HUES6 (cell line): Measurements from ENCODE around the gene RRP9.

ENCODE experiments used
- H3K27ac ChIP-seq: 2 replicates; pipeline ENCODE4 v1.7.0; 2013; ENCODE audit warnings: low read depth, mild to moderate bottlenecking, low read length, inconsistent platforms
- H3K27me3 ChIP-seq: 2 replicates; pipeline ENCODE4 v1.6.1; 2013; ENCODE audit warnings: low read length; ENCODE audit not compliant: control insufficient read depth, insufficient read depth
- H3K36me3 ChIP-seq: 2 replicates; pipeline ENCODE4 v1.6.1; 2013; ENCODE audit warnings: low read length; ENCODE audit not compliant: control insufficient read depth, insufficient read depth
- H3K4me1 ChIP-seq: 2 replicates; pipeline ENCODE4 v1.6.1; 2013; ENCODE audit warnings: low read length; ENCODE audit not compliant: control insufficient read depth, insufficient read depth
- H3K4me3 ChIP-seq: 2 replicates; pipeline ENCODE4 v1.5.1; 2013; ENCODE audit warnings: low read depth, low read length
- H3K9ac ChIP-seq: one replicate; pipeline ENCODE4 v1.6.1; 2013; ENCODE audit warnings: mild to moderate bottlenecking, low read length
- H3K9me3 ChIP-seq: 2 replicates; pipeline ENCODE4 v1.6.1; 2013; ENCODE audit warnings: low read depth, low read length; ENCODE audit not compliant: control insufficient read depth, insufficient read depth

Gene RRP9

DNA sequence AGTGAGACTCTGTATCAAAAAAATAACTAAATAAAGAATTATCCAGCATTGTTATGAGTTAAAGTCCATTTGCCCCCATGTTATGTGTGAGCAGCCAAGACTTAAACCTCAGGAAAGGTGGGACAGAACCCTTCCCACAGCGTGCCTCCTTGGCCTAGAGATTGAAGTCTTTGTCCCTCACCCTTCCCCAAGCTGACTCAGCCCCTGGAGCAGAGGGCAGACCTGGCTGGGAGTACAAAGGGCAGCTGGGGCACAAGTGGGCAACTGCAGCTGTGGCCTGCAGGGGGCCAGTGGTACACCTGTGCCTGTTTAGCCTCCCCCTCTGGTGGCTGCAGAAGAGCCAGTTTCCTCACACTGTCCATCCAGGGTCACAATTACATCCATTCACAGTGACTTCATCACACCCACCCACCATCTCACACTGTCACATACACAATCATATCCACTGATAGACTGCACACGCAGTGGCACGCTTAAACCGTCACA, 40.7 kb upstream of the RRP9 start:
- peak overlapping the region; percentile 76; the same call in 1 of the 2 replicates for H3K27ac ChIP-seq
- H3K9ac ChIP-seq, result peak overlapping the region; percentile 40
- H3K4me1 ChIP-seq, result peaks cover 17% of the 10 kb centered on the region
- H3K27me3 ChIP-seq, result peaks cover 3% of the 10 kb centered on the region; the same call in 1 of the 2 replicates
- H3K9me3 ChIP-seq, result no peaks in the 10 kb centered on the region
- H3K4me3 ChIP-seq, result peak overlapping the region; percentile 78
- H3K36me3 ChIP-seq, result no peaks in the 10 kb centered on the region

DNA sequence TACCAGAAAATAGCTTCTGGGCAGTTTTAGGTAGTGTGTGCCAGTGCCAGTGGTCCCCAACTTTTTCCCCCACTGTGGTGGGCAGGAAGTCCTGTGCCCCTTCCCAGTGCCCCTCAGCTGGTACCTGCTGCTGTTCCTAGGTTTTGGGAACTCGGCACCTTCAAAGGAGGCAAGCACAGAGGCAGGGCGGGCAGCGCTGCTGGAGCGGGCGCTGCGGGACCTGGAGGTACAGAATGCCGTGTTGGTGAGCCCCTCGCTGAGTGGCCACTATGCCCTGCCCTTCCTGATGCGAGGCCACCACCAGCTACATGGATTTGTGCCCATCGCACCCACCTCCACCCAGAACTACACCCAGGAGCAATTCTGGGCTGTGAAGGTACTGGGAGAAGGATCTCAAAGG, 38.5 kb upstream of the RRP9 start:
- peaks cover 22% of the 10 kb centered on the region for H3K27me3 ChIP-seq
- H3K4me1 ChIP-seq, result peaks cover 25% of the 10 kb centered on the region
- H3K9me3 ChIP-seq, result no peaks in the 10 kb centered on the region
- no peak overlapping the region for H3K9ac ChIP-seq
- H3K36me3 ChIP-seq, result no peaks in the 10 kb centered on the region
- no peak overlapping the region for H3K27ac ChIP-seq
- no peak overlapping the region for H3K4me3 ChIP-seq

DNA sequence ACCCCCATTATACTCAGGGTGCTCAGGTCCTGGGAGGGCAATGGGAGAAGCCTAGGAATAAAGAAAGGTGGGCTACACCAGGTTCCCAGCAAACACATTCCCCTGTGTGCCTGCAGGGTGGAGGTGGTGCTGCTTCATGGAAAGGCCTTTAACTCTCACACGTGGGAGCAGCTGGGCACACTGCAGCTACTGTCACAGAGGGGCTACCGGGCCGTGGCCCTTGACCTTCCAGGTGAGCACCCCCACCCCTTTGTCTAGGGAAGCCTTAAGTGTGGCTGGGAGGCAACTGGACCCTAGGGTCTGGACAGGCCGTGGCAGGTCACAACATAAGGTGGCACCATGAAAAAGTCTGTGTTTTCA, 36.4 kb upstream of the RRP9 start:
- H3K4me1 ChIP-seq, result peaks cover 27% of the 10 kb centered on the region
- H3K27ac ChIP-seq, result no peak overlapping the region
- H3K36me3 ChIP-seq, result no peaks in the 10 kb centered on the region
- H3K4me3 ChIP-seq, result no peak overlapping the region
- H3K27me3 ChIP-seq, result peaks cover 34% of the 10 kb centered on the region
- H3K9me3 ChIP-seq, result no peaks in the 10 kb centered on the region
- no peak overlapping the region for H3K9ac ChIP-seq

DNA sequence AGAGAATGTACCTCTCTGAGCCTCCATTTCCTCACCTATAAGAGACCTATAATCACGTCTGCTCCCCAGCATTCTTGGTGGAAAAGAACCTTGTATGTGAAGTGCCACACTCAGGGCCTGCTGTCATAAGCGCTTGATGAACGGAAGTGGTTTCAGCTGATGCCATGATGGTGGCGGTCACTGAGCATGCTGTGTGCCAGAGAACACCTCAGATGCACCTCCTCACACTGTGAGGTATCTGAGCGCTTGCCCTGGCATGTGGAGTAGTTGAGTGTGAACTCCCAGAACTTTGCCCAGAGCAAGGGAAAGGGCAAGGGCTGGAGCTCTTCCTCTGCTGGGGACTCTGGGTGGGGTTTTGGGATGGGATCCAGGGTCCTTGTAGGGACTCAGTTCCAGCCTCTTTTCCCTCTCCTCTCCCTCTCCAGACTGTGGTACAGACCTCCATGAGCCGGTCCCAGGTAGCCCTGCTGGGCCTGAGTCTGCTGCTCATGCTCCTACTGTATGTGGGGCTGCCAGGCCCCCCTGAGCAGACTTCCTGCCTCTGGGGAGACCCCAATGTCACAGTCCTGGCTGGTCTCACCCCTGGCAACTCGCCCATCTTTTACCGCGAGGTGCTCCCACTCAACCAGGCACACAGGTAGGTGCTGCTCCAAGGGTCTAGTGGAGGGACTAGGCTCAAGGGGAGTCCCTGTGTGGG, 35.9 kb upstream of the RRP9 start:
- Histone ChIP-seq H3K9ac (no peak overlapping the region), H3K4me1 (peaks cover 25% of the 10 kb centered on the region), H3K27ac (no peak overlapping the region), H3K36me3 (no peaks in the 10 kb centered on the region), H3K4me3 (no peak overlapping the region), H3K27me3 (peaks cover 34% of the 10 kb centered on the region), H3K9me3 (no peaks in the 10 kb centered on the region)

DNA sequence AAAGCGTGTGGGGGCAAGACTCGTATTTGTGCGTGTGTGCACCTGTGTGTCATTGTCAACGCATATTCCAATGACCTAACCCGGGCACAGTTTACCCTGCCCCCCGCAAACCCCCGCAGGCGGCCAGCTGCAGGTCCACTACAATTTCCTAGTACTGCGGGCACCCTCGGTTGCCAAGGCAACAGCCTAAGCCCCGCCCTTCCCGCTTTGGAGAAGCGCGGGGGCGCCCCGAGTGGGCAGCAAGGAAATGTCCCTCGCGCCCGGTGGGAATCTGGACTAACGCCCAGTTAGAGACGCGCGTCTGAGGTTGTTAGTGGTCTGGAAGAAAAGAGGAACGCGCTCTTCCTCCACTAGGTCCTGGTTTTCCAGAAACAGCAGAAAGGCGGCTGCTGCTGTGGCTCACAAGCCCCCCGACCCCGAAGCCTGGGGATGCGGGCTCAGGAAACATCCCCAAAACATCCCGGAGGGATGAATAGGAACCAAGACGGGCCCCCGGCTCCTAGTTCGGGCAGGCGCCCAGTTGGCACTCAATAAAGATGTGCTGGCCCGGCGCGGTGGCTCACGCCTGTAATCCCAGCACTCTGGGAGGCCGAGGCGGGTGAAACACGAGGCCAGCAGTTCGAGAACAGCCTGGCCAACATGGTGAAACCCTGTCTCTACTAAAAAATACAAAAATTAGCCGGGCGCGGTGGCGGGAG, 34.3 kb upstream of the RRP9 start:
- peaks cover 34% of the 10 kb centered on the region for H3K27me3 ChIP-seq
- no peak overlapping the region for H3K27ac ChIP-seq
- H3K4me3 ChIP-seq, result peak overlapping the region; percentile 65
- H3K9me3 ChIP-seq, result no peaks in the 10 kb centered on the region
- no peak overlapping the region for H3K9ac ChIP-seq
- peaks cover 25% of the 10 kb centered on the region for H3K4me1 ChIP-seq
- no peaks in the 10 kb centered on the region for H3K36me3 ChIP-seq

DNA sequence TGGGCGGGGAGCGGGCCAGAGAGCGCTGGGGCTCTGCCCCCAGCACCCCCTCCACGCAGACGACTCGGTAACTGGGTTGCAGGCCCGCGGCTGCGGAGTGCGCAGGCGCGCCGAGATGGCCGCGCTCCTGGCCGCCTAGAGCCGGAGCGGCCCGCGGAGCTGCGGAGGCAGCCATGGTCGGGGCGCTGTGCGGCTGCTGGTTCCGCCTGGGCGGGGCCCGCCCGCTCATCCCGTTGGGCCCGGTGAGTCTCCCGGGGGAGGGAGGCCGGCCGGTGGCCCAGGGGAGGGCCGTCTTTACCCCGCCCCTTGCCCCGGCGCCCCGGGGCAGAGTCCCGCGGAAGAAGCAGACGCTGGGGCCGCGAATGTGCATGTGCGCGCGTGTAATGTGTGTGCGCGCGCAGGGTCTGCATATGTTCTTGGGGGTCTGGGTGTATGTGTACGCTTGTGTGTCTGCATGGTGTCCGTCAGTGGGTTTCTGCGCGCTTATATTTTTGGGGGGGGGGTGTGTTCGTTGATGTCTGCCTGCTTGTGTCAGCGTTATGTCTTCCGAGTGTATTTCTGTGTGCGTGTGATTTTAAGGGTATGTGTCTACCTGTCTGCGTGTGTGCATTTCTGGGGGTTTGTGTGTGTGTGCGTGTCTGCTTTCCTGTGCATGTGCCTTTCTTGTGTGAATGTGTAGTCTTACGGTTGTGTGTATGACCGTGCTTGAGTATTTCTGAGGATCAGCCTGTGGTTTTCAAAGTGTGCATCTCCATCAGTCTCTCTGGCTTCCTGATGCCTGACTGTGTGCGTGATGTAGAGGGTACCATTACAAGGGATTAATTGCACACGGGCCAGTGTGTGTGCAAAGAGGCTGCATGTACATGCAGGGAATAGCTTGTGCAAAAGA, 33.5 kb upstream of the RRP9 start, which contains the start of gene ABHD14A:
Gene ABHD14A (plus strand): TSS at position 102 of the 889 bp plus-strand sequence. CDS start 72 bp downstream, at position 174.
- Histone ChIP-seq H3K9me3 (no peaks in the 10 kb centered on the region), H3K27me3 (peaks cover 34% of the 10 kb centered on the region), H3K9ac (peak within 1 kb of the TSS; percentile 40), H3K36me3 (no peaks in the 10 kb centered on the region), H3K27ac (no peak within 1 kb of the TSS), H3K4me3 (peak within 1 kb of the TSS; percentile 65), H3K4me1 (peaks cover 25% of the 10 kb centered on the region)

DNA sequence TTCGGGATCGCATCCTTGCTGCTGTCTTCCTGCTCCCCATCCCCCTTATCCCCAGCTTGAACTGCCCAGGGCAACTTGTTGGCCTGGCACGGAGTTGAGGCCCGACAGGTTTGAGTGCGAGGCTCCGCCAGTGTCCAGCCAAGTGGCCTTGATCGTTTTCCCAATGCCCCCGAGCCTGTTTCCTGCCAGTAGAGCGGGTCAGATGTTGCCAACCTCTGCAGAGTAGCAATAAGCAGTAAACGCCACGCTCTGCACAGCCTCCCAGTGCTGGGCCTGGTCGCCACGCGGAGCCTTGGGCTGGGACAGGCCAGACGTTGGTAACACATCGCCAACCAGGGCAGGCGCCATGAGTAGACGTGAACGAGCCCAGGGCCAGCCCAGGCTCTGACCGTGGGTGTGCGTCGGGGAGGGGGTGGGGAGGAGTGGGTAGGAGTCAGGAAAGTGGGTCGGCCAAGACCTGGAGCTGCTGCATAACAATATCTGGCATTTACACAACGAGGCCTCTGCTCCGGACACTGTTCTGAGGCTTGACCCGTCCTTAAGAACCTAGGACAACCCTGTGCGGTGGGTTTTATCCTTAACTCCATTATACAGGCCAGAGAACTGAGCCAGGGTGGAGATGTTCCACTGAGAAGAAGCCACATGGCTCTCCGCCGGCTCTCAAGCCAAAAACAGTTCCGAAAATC, 32.7 kb upstream of the RRP9 start:
- no peaks in the 10 kb centered on the region for H3K9me3 ChIP-seq
- no peaks in the 10 kb centered on the region for H3K36me3 ChIP-seq
- peaks cover 27% of the 10 kb centered on the region for H3K4me1 ChIP-seq
- H3K27ac ChIP-seq, result no peak overlapping the region
- H3K9ac ChIP-seq, result peak overlapping the region; percentile 15
- peaks cover 34% of the 10 kb centered on the region for H3K27me3 ChIP-seq
- H3K4me3 ChIP-seq, result peak overlapping the region; percentile 65

DNA sequence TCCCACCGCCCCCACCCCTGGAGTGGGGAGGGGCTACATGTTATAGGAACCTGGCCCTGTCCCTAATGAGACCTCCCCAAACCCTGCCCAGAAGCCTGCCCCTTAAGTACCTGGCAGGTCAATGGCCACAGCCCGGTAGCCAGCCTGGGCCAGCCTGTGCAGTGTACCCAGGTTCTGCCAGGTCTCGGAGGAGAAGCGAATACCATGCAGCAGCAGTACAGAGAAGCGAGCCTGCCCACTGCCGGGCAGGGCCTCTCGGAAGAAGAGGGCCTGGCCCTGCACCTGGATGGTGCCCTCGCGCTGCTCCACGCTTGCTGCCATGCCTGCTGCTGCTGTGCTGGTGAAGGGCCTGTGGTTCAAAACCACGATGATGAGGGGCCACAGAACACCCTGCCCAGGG, 29.6 kb upstream of the RRP9 start:
- no peak overlapping the region for H3K27ac ChIP-seq
- H3K27me3 ChIP-seq, result peaks cover 26% of the 10 kb centered on the region
- H3K9ac ChIP-seq, result no peak overlapping the region
- no peak overlapping the region for H3K4me3 ChIP-seq
- no peaks in the 10 kb centered on the region for H3K9me3 ChIP-seq
- H3K4me1 ChIP-seq, result peaks cover 45% of the 10 kb centered on the region
- H3K36me3 ChIP-seq, result no peaks in the 10 kb centered on the region

DNA sequence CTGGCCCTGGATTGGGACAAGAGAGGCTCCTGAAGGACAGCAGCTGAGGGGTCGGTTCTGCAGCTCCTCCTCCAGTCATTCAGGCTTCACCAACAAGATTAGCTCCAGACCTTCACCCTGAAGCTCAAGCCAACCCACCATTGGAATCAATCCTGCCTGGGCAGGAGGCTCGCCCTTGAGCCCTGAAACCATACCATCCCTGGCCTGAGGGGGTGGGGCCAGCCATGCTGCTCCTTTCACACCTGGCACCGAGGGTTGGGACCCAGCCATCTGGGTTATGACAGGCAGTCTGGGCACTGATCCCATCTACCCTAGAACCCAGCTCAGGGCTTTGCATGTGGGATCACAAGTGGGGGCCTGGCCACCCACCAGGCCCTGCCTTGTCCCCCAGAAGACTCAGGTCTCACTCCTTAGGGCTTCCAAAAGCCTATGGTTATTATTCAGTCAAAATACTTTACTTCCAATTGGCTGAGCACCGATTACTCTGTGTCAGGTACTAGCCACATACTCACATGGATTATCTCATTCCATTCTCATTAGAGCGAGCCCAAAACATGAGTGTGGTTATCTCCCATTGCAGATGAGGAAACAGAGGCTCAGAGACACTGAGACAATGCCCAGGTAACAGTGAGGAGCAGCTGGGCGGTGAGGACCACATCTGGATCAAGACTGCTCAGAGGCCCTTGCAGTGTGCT, 29.0 kb upstream of the RRP9 start:
- Histone ChIP-seq H3K27me3 (peaks cover 24% of the 10 kb centered on the region), H3K27ac (no peak overlapping the region), H3K9ac (no peak overlapping the region), H3K4me3 (no peak overlapping the region), H3K9me3 (no peaks in the 10 kb centered on the region), H3K36me3 (no peaks in the 10 kb centered on the region), H3K4me1 (peaks cover 48% of the 10 kb centered on the region)

DNA sequence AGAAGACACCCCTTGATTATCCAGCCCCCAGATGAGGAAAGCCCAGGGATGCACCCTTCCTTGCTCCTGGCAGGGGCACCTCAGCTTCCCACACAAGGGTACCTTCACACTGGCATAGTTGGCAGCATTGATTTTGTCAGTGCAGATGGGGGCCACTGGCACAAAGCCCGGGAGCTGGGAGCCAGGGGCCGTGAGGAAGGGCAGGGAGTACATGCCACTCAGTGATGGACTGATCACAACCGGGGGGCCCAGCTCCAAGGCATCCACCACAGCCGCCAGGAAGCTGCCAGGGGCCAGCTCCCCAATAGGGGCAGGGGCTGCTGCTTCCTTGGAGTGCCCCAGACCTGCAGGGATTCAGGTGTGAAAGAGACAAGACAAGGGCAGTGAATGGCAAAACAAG, 28.1 kb upstream of the RRP9 start:
- Histone ChIP-seq H3K36me3 (no peaks in the 10 kb centered on the region), H3K4me3 (no peak overlapping the region), H3K27ac (no peak overlapping the region), H3K9ac (no peak overlapping the region), H3K4me1 (peaks cover 51% of the 10 kb centered on the region), H3K9me3 (no peaks in the 10 kb centered on the region), H3K27me3 (peaks cover 26% of the 10 kb centered on the region; the same call in 1 of the 2 replicates)
